ENCODE measurements around the gene TMEM182. TPM values are rescaled to one million over a fixed set of nuclear protein-coding genes. Genes with fewer than 3 reads are reported as not detected.

Gene TMEM182
- total RNA-seq, 4 donors from 2014 or later = 1.8 to 2.8 (median 2.1) TPM; not detected in 1

DNA sequence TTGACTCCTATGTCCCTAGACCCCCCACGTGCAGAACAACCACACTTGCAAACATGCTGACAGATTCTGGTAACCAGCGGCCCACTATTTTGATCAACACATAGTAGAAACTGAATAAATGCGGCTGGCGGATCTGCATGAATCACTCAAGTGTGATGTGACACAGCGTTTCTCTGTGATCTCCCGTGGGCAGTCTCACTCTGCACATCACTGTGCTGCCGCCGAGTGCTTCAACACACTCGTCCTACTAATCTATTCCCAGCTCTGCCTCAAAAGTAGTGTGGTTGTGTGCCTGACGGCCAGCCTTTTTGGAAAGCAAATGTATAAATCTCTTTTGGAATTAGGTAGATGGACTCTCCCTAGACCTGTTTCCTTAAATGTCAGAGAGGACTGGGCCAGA is 37.3 kb upstream of the TMEM182 start:
- WGBS, 2 donors = 93 to 94% methylated on average over 10 of the region's 10 CpGs
- Histone ChIP-seq H3K27me3 (no peaks in the 10 kb centered on the region), H3K4me1 (no peaks in the 10 kb centered on the region), H3K36me3 (peaks cover 0 to 68% (median 0%) of the 10 kb centered on the region in 3 donors), H3K4me3 (no peak overlapping the region), H3K9me3 (no peaks in the 10 kb centered on the region), H3K27ac (no peak overlapping the region)
- DNase-seq (ENCODE audit: low spot score in 2 of 2) = no peak
- TF ChIP-seq, protein P1, sequence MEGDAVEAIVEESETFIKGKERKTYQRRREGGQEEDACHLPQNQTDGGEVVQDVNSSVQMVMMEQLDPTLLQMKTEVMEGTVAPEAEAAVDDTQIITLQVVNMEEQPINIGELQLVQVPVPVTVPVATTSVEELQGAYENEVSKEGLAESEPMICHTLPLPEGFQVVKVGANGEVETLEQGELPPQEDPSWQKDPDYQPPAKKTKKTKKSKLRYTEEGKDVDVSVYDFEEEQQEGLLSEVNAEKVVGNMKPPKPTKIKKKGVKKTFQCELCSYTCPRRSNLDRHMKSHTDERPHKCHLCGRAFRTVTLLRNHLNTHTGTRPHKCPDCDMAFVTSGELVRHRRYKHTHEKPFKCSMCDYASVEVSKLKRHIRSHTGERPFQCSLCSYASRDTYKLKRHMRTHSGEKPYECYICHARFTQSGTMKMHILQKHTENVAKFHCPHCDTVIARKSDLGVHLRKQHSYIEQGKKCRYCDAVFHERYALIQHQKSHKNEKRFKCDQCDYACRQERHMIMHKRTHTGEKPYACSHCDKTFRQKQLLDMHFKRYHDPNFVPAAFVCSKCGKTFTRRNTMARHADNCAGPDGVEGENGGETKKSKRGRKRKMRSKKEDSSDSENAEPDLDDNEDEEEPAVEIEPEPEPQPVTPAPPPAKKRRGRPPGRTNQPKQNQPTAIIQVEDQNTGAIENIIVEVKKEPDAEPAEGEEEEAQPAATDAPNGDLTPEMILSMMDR (IDR thresholded peaks at IDR 0.05) = no peak
- no peak for TF ChIP-seq EP300 (IDR thresholded peaks at IDR 0.05)
- TF ChIP-seq POLR2A (IDR thresholded peaks at IDR 0.05) = no peak

DNA sequence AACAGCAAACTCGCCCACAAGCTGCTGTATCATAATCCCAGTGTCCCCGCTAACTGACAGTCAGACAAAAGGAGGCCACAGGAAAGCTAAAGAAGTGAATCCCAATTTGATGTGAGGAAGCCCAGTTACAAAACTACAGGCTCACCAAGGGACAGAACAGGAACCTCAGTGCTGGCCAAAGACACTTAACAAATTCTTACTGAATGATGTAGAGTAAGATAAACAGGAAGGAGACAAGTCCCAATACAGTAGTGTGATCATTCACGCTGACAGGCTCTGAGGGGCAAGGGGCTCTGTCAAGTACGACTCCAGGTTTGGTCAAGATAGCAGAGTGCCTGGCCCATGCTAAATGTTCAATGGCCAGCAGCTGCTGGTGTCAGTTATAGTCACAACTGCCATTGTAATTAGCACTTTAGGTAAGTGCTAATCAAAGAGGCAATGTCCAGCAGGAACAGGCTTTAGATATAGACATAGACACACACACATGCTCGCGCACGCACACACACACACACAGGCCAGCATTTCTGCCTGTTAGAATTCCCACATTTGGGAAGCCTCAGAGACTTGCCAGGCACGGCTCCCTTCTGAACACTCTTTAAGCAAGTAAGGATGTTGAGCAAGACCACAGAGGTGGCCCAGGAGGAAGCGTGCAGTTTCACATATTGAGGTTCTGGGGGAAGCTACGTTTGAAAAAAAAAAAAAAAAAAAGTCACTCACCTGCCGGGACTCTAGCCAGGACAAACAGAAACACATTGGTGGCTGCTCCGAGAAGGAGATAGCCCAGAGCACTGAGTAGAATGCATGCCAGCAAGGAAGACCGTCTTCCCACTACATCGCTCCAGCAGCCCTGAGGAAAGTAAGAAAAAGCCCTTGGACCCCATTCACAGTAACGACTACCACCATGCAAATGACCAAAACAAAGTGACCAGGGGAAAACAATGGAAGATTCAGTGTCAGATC is 35.4 kb upstream of the TMEM182 start:
- Histone ChIP-seq H3K27me3 (no peaks in the 10 kb centered on the region), H3K4me1 (no peaks in the 10 kb centered on the region), H3K36me3 (peaks cover 0 to 62% (median 8%) of the 10 kb centered on the region in 3 donors), H3K4me3 (no peak overlapping the region), H3K27ac (no peak overlapping the region), H3K9me3 (no peaks in the 10 kb centered on the region)
- 70 to 74% methylated on average over 15 of the region's 15 CpGs for WGBS, 2 donors
- TF ChIP-seq EP300 (IDR thresholded peaks at IDR 0.05) (no peak), POLR2A (IDR thresholded peaks at IDR 0.05) (no peak)
- TF ChIP-seq, protein P1 (IDR thresholded peaks at IDR 0.05) = no peak
- DNase-seq (ENCODE audit: low spot score in 2 of 2) = no peak

DNA sequence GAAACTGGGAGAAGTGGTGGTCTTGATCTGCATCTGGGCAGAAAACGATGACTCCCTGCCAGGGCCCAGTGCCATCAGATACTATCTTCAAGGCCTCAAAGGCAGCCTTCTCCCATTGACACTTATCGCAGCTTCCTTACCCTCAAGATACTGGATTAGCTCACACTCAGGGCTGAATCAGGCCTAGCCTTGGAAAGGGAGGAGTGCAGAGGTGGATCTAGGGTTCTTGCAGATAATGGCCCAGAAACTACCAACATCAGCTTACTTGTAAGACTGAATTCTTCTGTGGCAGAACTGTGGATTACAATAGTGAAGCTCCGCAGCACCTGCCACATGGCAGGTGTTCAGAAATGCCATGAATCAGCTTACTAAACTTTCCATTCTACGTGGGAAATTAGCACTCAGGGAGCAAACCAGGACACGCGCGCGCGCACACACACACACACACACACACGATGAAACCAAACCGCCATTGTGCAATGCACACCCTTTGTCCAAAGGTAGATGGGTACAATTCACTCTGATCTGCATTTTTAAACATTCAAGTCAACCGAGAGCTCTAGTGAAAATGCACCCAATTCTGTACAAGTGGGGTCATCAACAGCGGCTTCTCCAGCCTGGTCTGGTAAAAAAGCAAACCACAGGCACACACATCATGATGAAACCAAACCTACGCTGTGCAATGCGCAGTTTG is 26.3 kb upstream of the TMEM182 start:
- no peak for DNase-seq (ENCODE audit: low spot score in 2 of 2)
- TF ChIP-seq, protein P1 (IDR thresholded peaks at IDR 0.05) = no peak
- TF ChIP-seq EP300 (IDR thresholded peaks at IDR 0.05) (no peak), POLR2A (IDR thresholded peaks at IDR 0.05) (no peak)

DNA sequence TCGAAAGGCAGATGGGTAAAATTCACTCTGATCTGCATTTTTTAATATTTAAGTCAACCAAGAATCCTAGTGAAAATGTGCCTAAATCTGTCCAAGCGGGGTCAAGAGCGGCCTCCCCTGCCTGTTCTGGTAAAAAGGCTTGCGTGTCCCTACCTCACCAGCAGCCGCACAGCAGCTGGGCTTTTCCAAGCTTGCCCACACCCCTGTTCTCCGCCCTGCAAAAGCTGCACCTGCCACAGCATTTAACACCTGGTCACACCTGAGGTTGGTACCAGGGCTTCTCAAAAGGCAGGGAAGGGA is 25.8 kb upstream of the TMEM182 start:
- H3K27me3 ChIP-seq = no peaks in the 10 kb centered on the region
- peak overlapping the region in 3 of 4 donors; percentile 62 to 87 (median 84) for H3K27ac ChIP-seq
- no peaks in the 10 kb centered on the region for H3K9me3 ChIP-seq
- peak overlapping the region; percentile 56 to 96 (median 81) for H3K4me3 ChIP-seq
- DNase-seq (ENCODE audit: low spot score in 2 of 2) = no peak
- TF ChIP-seq EP300 (IDR thresholded peaks at IDR 0.05) = no peak
- TF ChIP-seq, protein P1 (IDR thresholded peaks at IDR 0.05) = no peak
- no peak for TF ChIP-seq POLR2A (IDR thresholded peaks at IDR 0.05)
- peaks cover 0 to 19% (median 5%) of the 10 kb centered on the region in 4 donors for H3K4me1 ChIP-seq
- 23 to 34% methylated on average over 6 of the region's 6 CpGs for whole genome bisulfite sequencing, 2 donors
- peaks cover 0 to 7% (median 1%) of the 10 kb centered on the region in 3 donors for H3K36me3 ChIP-seq

More for the DNA sequence above, 26.3 kb upstream of the TMEM182 start:
- Histone ChIP-seq H3K9me3 (no peaks in the 10 kb centered on the region), H3K4me3 (peak overlapping the region; percentile 56 to 96 (median 81)), H3K36me3 (peaks cover 0 to 12% (median 6%) of the 10 kb centered on the region in 3 donors), H3K27me3 (no peaks in the 10 kb centered on the region), H3K27ac (no peak overlapping the region), H3K4me1 (peaks cover 0 to 19% (median 5%) of the 10 kb centered on the region in 4 donors)
- WGBS, 2 donors = 79 to 81% methylated on average over 15 of the region's 15 CpGs

All from tibial nerve (tissue), 4 donors.